GM10847 (cell line): ENCODE data around the gene GALNT18.

Source experiments
- POLR2A ChIP-seq: IDR thresholded peaks from 2 replicates; pipeline ENCODE4 v1.6.1; 2011; ENCODE audit not compliant: insufficient read length; ENCODE audit errors: extremely low read depth

The GALNT18 gene

GRCh38 chr11:11621573-11622339, at the start of gene GALNT18:
Gene GALNT18 (minus strand): TSS chr11:11622005.
- TF ChIP-seq POLR2A, result peak; percentile 55

- no peak for TF ChIP-seq POLR2A
Observed at GRCh38 chr11:11670574-11670973, 48.8 kb upstream of the GALNT18 start.

- no peak for TF ChIP-seq POLR2A
Observed at GRCh38 chr11:11669233-11669846, 47.5 kb upstream of the GALNT18 start.

GRCh38 chr11:11668781-11669180, 47.0 kb upstream of the GALNT18 start:
- TF ChIP-seq POLR2A, result no peak

- TF ChIP-seq POLR2A, result no peak
Observed at GRCh38 chr11:11668274-11668673, 46.5 kb upstream of the GALNT18 start.

- no peak for TF ChIP-seq POLR2A
Observed at GRCh38 chr11:11667056-11667455, 45.3 kb upstream of the GALNT18 start.

GRCh38 chr11:11665407-11665806, 43.6 kb upstream of the GALNT18 start:
- TF ChIP-seq POLR2A, result no peak

- TF ChIP-seq POLR2A, result no peak
Observed at GRCh38 chr11:11663907-11664306, 42.1 kb upstream of the GALNT18 start.

GRCh38 chr11:11662578-11662977, 40.8 kb upstream of the GALNT18 start:
- TF ChIP-seq POLR2A, result no peak

- TF ChIP-seq POLR2A, result no peak
Observed at GRCh38 chr11:11661326-11662040, 39.7 kb upstream of the GALNT18 start.

- TF ChIP-seq POLR2A, result no peak
Observed at GRCh38 chr11:11660363-11660740, 38.5 kb upstream of the GALNT18 start.

GRCh38 chr11:11659567-11660362, 38.0 kb upstream of the GALNT18 start:
- TF ChIP-seq POLR2A, result no peak

- no peak for TF ChIP-seq POLR2A
Observed at GRCh38 chr11:11657218-11657955, 35.6 kb upstream of the GALNT18 start.

GRCh38 chr11:11641581-11641980, 19.8 kb upstream of the GALNT18 start:
- no peak for TF ChIP-seq POLR2A

GRCh38 chr11:11640996-11641395, 19.2 kb upstream of the GALNT18 start:
- no peak for TF ChIP-seq POLR2A
